K562 (cell line): ENCODE data around the gene SLC14A1. TPM values are rescaled to one million over a fixed set of nuclear protein-coding genes. Genes with fewer than 3 reads are reported as not detected.

ENCODE experiments used
- HNRNPL ChIP-seq: fragments of 200-400 bp; formaldehyde crosslinking; IDR thresholded peaks from 2 replicates; pipeline ENCODE4 v1.6.1; 2017; ENCODE audit warnings: low read depth, mild to moderate bottlenecking, low read length
- NR4A1 ChIP-seq, 2 experiments: fragments of 250-450 bp in 1 of 2; fragments of 450-650 bp in 1 of 2; sonication (Bioruptor Pico) in 1 of 2; IDR thresholded peaks; 2 replicates each; pipeline versions ENCODE4 v1.4.0 to v1.6.1; 2016 to 2020; ENCODE audit warnings: mild to moderate bottlenecking in 2 of 2, missing compliant biosample characterization in 1 of 2, missing genetic modification characterization in 1 of 2, moderate library complexity in 1 of 2
- TAF9B ChIP-seq: fragments of 450-650 bp; IDR thresholded peaks from 2 replicates; pipeline ENCODE4 v1.6.1; 2018; ENCODE audit warnings: mild to moderate bottlenecking; ENCODE audit not compliant: partially characterized antibody
- TRIM24 ChIP-seq, 2 experiments: fragments of 450-650 bp; IDR thresholded peaks; 2 replicates each; pipeline ENCODE4 v1.6.1; 2016
- ZNF12 ChIP-seq: sonication (generic); formaldehyde crosslinking; IDR thresholded peaks from 2 replicates; pipeline ENCODE4 v1.4.0; 2020; ENCODE audit warnings: mild to moderate bottlenecking, missing genetic modification reagents
- ZNF165 ChIP-seq: fragments of 250-450 bp; sonication (Bioruptor Pico); IDR thresholded peaks from 2 replicates; pipeline ENCODE4 v1.4.0; 2020; ENCODE audit warnings: borderline replicate concordance
- ZNF518B ChIP-seq: fragments of 250-450 bp; sonication (Bioruptor Pico); IDR thresholded peaks from 2 replicates; pipeline ENCODE4 v1.5.0; 2021; ENCODE audit warnings: mild to moderate bottlenecking, moderate library complexity
- ZNF57 ChIP-seq: fragments of 450-650 bp; formaldehyde crosslinking; IDR thresholded peaks from 2 replicates; pipeline ENCODE4 v1.4.0; 2020; ENCODE audit warnings: mild to moderate bottlenecking, moderate library complexity
- polyA plus RNA-seq, 8 experiments: library from polyadenylated mRNA; depleted of rRNA in 4 of 8; stranded (reverse) in 5 of 8; unstranded in 3 of 8; fragments of >200 nt; fragmentation: Nextera tagmentation in 2 of 8; fragmentation: Illumina TruSeq in 1 of 8; extraction: Ambion mirVana in 2 of 8; extraction: Trizol in 1 of 8; gene quantifications; 2 replicates each; pipeline versions ENCODE4 v1.2.1 to v1.2.3, GENCODE V29; 2011 to 2014; ENCODE audit warnings: inconsistent platforms in 1 of 8, missing spikeins in 1 of 8
- total RNA-seq, 7 experiments: library from RNA; depleted of rRNA in 6 of 7; stranded (reverse); fragments of >200 nt in 6 of 7; fragmentation: Illumina TruSeq in 2 of 7; extraction: Trizol in 2 of 7; gene quantifications; 2 replicates each; pipeline versions ENCODE4 v1.2.1 to v1.2.3, GENCODE V29; 2011 to 2021; ENCODE audit warnings: low replicate concordance in 1 of 7
- TF ChIP-seq, protein P1 (sequence below), 2 experiments: fragments of 450-650 bp in 1 of 2; sonication (generic) in 1 of 2; formaldehyde crosslinking in 1 of 2; IDR thresholded peaks; 2 replicates each; pipeline versions ENCODE4 v1.7.1 to v1.9.0; 2016 to 2022; ENCODE audit warnings: inconsistent platforms in 1 of 2, mild to moderate bottlenecking in 1 of 2, missing genetic modification reagents in 1 of 2
- TF ChIP-seq, protein P2 (sequence below): sonication (generic); formaldehyde crosslinking; IDR thresholded peaks from 2 replicates; pipeline ENCODE4 v1.8.0; 2023; ENCODE audit warnings: mild to moderate bottlenecking, missing genetic modification reagents

The SLC14A1 gene
- total and polyA plus RNA-seq, 9 of the 15 experiments (the other 6 are each of a cell fraction or from before 2014, with no cell fraction given), result 0.14 to 0.40 (median 0.20) TPM; not detected in 6

GRCh38 chr18:45775241-45775676 is 51.3 kb downstream of the SLC14A1 start (continued):
- TF ChIP-seq, protein P1, sequence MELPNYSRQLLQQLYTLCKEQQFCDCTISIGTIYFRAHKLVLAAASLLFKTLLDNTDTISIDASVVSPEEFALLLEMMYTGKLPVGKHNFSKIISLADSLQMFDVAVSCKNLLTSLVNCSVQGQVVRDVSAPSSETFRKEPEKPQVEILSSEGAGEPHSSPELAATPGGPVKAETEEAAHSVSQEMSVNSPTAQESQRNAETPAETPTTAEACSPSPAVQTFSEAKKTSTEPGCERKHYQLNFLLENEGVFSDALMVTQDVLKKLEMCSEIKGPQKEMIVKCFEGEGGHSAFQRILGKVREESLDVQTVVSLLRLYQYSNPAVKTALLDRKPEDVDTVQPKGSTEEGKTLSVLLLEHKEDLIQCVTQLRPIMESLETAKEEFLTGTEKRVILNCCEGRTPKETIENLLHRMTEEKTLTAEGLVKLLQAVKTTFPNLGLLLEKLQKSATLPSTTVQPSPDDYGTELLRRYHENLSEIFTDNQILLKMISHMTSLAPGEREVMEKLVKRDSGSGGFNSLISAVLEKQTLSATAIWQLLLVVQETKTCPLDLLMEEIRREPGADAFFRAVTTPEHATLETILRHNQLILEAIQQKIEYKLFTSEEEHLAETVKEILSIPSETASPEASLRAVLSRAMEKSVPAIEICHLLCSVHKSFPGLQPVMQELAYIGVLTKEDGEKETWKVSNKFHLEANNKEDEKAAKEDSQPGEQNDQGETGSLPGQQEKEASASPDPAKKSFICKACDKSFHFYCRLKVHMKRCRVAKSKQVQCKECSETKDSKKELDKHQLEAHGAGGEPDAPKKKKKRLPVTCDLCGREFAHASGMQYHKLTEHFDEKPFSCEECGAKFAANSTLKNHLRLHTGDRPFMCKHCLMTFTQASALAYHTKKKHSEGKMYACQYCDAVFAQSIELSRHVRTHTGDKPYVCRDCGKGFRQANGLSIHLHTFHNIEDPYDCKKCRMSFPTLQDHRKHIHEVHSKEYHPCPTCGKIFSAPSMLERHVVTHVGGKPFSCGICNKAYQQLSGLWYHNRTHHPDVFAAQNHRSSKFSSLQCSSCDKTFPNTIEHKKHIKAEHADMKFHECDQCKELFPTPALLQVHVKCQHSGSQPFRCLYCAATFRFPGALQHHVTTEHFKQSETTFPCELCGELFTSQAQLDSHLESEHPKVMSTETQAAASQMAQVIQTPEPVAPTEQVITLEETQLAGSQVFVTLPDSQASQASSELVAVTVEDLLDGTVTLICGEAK (IDR thresholded peaks at IDR 0.05), result peak; percentile 89
- TF ChIP-seq, protein P1 (CRISPR knock-in tag; IDR thresholded peaks at IDR 0.05), result no peak
- TF ChIP-seq TRIM24 (IDR thresholded peaks at IDR 0.05), result peak in 1 of 2 experiments; percentile 81; a peak in 2 of 4 replicates
- no peak for TF ChIP-seq ZNF518B (CRISPR knock-in tag)
- no peak for TF ChIP-seq TAF9B
- TF ChIP-seq HNRNPL, result no peak
- no peak for TF ChIP-seq ZNF165 (CRISPR knock-in tag)
- no peak for TF ChIP-seq ZNF57 (CRISPR knock-in tag)
- TF ChIP-seq ZNF12 (CRISPR knock-in tag), result no peak
- TF ChIP-seq, protein P2, sequence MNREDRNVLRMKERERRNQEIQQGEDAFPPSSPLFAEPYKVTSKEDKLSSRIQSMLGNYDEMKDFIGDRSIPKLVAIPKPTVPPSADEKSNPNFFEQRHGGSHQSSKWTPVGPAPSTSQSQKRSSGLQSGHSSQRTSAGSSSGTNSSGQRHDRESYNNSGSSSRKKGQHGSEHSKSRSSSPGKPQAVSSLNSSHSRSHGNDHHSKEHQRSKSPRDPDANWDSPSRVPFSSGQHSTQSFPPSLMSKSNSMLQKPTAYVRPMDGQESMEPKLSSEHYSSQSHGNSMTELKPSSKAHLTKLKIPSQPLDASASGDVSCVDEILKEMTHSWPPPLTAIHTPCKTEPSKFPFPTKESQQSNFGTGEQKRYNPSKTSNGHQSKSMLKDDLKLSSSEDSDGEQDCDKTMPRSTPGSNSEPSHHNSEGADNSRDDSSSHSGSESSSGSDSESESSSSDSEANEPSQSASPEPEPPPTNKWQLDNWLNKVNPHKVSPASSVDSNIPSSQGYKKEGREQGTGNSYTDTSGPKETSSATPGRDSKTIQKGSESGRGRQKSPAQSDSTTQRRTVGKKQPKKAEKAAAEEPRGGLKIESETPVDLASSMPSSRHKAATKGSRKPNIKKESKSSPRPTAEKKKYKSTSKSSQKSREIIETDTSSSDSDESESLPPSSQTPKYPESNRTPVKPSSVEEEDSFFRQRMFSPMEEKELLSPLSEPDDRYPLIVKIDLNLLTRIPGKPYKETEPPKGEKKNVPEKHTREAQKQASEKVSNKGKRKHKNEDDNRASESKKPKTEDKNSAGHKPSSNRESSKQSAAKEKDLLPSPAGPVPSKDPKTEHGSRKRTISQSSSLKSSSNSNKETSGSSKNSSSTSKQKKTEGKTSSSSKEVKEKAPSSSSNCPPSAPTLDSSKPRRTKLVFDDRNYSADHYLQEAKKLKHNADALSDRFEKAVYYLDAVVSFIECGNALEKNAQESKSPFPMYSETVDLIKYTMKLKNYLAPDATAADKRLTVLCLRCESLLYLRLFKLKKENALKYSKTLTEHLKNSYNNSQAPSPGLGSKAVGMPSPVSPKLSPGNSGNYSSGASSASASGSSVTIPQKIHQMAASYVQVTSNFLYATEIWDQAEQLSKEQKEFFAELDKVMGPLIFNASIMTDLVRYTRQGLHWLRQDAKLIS, result no peak
- TF ChIP-seq NR4A1 (CRISPR knock-in tag; IDR thresholded peaks at IDR 0.05), result no peak
- no peak for TF ChIP-seq NR4A1 (tag; IDR thresholded peaks at IDR 0.05)
